Activated naive CD8-positive, alpha-beta T cell treated with anti-CD3 and anti-CD28 coated beads, Interleukin-2, amount 50 U/mL, for 16 hours (primary cell): ENCODE data around the gene ADAM33.

ENCODE experiments used
- DNase-seq: peaks from one replicate; pipeline ENCODE4 v3.0.0-alpha.2; 2020; ENCODE audit warnings: low read depth, low spot score

Gene ADAM33

DNA sequence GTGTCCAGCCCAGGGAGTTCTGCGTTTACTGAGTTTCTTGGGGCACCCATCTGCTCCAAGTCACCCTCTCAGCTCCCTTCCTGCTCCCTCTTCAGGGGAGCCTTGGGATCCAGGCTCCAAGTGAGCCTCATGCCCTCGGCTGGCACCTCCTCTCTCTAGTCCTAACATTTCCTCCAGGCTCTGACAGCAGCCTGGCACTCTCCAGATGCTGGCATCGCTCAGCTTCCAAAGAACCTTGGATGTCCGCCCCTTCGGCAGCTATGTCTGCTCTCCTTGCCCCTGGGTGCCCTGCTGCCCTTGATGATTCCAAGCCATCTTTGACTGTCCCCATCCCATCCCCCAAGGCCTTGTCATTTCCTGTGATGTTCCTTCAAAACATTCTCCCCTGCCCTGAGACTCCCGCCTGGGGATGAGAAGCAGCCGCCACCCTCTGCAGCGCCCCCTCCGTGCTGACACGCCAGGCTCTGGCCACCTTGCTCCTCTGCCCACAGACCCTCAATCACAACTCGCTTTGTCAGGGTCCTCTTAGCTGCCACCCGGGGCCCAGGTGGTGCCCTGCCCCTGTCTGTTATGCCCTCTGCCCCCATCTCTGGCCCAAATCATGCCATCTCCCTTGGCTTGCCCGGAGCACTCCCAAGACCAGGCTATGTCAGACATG lies 12.0 kb downstream of the ADAM33 start:
- no peak for DNase-seq

DNA sequence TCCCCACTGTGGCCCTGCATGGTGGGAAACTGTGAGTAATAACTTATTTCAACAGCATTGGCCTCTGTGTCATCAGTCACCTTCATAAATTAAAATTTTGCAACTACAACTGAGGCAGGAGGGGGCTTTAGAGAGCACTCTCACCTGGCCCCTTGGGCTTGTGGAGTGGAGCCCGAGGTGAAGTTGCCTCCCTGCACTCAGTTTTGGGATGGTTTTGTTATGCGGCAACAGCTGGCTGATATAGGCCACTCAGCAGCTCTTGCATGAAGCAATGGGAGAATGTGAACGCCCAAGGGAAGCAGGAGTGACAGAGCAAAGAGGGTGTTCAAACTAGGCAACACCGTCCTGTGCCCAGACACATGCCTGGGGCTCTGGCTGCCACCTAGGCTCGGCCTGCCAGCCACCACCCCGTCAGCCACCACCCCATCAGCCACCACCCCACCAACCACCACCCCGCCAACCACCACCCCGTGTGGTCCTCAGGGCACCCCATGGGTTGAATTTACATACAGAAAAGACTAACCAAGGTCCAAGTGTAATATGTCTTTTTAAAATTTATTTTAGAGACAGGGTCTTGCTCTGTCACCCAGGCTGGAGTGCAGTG lies 14.3 kb downstream of the ADAM33 start:
- DNase-seq = no peak

DNA sequence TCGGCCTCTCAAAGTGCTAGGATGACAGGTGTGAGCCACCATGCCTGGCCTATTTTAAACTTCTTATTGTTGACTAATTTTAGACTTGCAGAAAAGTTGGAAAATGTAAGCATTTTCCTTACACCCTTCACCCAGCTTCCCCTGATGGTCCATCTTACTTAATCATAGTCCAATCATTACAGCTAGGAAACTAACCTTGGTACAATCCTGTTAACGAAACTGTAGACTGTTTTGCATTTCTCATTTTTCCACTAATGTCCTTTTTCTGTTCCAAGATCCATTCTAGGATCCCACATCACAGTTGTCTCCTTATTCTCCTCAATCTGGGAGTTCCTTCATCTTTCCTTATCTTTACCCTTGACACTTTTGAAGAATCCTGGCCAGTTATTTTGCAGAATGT lies 18.0 kb downstream of the ADAM33 start:
- no peak for DNase-seq

DNA sequence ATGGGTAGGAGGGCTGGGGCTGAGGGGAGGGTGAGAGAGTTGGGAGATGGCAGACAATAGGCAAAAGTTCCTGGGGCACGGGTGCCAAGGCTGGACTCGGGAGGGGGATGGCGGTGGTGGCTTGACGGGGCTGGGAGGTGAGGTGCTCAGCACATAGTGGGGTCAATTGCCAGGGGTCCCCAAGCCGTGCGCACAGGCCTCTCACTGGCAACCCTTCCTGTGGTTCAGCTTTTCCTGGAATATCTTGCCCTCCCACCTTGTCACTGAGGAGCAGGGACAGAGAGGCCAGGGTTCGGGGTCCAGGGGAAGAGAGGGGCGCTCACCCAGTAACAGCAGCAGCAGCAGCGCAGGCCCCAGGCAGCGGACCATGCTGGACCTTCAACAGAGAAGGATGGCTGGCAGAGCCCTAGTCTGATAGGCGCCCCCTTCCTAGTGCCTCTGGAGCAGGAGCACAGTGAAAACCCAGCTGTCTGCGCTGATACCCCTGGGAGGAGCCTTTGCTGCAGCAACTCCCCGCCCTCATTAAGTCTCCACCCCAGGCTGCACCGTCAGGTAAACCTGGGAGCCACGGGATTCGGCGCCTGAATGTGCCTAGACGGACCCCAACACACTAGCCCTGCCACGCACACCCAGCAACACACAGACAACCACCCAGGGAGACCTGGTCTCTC lies 18.6 kb downstream of the ADAM33 start, which contains the start of gene GFRA4:
TSS of gene GFRA4 (minus strand) at position 369 of the 671 bp plus-strand sequence. CDS start at position 369, 0 bp downstream.
- DNase-seq = no peak

DNA sequence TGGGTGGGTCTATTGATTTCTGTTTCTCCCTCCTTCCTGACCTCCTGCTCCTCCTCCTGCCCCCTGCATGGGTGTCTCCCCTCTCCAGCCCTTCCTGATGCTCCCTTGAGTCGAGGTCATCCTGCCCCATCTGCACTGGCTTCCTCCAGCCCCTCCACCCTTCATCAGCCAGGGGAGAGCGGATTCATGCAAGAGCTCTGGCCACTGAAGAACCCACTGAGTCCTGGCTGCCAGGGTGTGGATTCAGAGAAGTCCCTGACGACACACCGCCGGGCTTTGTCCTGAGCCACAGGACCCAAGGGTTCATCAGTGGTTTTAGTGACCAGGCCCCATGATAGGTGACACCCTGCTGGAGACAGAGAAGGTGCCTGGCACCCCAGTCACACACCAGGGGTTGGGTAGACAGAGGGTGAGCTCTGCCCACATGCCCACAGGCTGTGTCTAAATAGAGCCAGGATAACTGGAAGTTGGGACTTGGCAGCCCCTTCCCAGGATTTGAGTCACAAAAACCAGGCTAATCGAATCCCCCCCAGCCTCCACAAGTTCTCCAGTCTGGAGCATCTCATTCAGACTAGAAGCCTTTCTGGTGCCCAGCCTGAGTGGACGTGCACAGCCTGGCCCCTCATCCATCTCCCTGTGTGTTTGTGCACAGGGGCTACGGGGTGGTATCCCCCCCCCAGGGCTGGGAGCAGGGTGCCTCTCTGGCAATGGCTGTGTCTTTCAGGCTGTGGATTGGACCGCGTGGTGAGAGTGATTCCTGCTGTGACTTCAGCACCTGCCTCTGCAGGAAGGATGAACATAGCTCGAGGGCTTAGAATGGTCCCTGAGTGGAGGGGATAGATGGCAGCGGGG lies 19.8 kb downstream of the ADAM33 start:
- DNase-seq = no peak

DNA sequence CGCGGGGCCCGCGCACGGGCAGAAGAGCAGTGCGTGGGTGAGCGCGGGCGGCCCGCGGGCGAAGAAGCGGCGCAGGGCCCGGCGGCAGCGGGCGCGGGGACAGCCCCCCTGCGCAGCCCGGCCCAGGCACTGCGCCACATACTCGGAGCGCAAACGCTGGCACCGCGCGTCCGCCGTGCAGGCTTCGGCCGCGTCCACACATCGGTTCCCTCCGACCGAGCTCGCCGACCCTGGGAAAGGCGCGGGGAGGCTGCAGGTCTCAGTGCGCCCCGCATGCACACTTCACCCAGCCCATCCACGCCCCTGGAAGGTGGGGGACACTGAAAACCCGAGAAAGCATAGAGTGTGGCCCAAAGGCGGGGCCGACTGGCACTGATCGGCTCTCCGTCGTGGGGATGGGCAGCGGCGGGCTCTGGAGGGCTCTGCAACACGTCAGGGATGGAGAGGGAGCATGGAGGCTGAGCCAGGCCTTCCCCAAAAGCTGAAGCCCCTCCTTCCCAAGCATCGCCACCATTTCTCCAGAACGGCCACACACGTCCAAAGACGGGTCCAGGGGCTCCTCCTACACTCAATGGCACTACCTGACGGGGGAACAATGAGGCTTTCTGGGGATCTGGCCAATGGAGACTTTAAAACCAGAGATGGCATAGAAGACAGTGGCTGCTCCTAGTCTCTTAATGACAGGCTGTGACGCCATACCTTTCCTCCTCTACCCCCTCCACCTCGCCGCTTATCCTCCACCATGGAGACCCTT lies 20.6 kb downstream of the ADAM33 start:
- no peak for DNase-seq

DNA sequence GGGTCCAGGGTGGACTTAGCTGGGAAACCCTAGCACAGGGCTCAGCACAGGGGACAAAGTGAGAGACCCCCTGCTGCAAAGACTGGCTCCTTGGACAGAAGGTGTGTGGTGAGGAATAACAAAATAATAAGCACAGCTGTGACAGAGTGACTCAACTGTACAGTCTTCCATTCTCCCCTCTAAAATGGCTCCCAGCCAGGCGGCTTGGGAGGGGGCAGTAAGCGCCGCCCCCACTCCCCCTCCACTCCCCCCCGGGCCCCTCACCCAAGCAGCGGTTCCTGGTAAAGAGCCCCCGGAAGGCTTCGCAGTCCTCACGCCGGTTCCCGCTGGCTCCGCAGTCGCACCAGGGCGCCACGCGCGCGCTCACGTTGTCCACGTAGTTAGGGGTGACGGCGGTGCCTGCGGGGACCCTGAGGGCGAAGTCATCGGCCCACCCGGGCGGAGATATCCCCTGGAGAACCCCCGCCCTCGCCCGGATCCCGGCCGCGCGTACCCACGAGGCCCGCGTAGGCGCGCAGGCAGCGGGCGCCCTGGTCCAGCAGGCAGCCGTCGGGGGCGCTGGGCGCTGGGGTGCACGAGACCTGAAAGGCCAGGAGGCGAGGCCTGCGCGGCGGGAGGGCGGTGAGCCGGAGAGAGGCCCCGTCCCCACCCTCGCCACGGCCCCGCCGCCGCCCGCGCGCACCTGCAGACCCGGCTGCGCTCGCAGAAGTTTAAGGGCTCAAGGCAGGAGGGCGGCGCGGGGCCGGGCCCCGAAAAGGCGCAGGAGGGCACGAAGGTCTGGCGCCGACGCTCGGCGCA lies 21.3 kb downstream of the ADAM33 start:
- no peak for DNase-seq

DNA sequence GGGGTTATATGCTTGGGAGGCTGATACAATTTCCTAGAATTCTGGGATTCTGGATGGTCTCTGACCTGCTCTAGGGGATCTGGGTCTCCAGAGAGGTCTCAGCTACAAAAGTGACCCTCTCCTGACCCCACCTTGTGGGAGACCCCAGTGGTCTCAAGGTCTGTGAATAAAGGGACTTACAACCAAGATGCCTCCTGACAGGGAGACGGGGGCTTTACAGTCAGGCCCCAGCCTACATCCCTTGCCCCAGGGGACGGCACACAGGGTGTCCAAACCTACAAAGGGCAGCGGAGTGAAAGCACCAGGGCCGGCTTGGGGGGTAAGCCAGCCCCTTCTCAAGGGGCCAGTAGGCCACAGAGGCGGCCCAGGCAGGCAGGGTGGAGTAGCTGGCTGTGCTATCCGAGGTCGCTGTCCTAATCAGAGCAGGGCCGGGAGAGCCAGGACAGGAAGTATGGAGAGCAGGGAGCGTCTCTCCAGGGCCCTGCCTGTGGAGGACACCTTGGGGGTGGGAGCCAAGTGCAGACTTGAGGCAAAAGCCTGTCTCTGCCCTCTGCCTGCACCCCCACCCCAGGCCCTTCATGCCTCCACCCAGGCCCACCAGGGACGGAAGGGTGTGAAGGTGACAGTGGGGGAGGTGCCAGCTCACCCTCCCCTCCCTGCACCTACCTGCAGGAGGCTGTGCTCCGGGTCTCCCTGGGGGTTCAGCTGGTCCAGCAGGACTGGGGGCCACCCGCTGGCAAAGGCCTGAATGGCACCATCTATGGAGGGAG lies 22.1 kb downstream of the ADAM33 start:
- DNase-seq = no peak

DNA sequence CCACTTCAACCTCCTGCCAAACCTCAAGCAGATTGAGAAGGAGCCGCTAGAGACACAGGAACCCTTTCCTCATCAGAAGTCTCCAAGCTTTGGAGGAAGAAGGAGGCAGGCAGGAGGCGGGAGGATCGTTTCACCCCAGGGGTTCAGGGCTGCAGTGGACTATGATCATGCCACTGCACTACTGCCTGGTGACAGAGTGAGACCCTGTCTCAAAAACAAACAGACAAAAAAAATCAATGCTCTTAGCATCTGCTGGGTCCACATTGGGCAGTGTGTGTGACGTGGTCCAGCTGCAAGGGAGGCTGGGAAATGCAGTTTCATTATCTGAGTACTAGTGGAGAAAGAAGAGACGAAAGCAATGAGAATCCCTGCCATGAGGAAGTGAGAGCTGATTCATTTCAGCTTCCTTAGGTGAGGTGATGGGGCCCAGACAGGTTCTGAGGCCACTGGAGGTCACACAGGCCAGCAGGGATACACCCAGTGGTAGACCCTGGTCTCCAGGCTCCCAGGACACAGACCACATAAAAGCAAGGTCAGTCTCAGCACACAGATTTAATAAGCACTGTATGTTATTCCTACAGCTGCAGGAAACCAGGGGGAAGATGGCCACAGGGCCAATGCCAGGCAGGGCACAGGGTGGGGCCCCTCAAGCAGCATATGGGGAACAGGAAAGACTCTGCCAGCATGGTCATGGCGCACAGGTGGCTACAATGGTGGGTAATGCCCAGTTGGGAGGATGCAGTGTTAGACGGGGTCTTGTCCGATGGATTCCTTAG lies 22.9 kb downstream of the ADAM33 start:
- no peak for DNase-seq

DNA sequence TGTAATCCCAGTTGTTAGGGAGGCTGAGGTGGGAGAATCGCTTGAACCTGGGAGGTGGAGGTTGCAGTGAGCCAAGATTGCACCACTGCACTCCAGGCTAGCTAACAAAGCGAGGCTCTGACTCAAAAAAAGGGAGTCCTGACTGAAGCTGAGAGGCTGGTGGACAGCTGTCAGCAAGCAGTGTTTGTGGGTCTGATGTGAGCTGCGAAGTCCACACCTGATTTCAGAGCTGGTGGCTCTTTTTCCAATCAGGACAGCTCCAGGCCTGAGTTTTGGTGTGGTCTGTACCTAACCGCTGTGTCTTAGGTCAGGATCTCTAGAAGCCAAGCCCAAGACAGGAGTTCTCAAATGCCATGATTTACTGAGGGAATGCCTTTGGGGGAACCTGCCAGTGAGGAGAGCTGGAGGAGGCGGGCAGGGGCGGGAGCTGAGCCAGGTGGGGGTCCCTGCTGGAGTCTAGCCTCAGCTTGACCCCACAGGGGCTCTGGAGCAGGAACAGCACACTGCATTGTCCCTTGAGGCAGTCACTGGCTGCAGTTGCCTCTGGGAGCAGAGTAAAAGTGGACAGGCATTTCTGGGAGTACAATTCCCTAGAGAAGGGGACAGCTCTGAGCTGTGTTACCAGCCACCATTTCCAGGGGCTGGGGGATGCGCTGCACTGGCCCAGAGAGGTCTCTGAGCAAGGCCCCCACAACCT lies 23.6 kb downstream of the ADAM33 start:
- no peak for DNase-seq

DNA sequence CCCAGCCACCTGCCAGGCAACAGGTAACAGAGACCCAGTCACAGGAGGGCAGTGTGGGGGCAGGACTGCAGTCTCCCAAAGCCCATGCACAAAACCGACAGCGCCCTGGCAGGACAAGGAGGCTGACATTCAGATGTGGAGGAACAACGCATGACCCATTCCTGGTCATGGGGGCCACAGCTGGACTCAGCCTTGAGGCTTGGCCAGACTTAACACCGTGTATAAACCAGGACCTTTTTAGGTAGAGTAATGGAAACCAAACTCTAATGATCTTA lies 26.7 kb downstream of the ADAM33 start:
- DNase-seq = no peak

DNA sequence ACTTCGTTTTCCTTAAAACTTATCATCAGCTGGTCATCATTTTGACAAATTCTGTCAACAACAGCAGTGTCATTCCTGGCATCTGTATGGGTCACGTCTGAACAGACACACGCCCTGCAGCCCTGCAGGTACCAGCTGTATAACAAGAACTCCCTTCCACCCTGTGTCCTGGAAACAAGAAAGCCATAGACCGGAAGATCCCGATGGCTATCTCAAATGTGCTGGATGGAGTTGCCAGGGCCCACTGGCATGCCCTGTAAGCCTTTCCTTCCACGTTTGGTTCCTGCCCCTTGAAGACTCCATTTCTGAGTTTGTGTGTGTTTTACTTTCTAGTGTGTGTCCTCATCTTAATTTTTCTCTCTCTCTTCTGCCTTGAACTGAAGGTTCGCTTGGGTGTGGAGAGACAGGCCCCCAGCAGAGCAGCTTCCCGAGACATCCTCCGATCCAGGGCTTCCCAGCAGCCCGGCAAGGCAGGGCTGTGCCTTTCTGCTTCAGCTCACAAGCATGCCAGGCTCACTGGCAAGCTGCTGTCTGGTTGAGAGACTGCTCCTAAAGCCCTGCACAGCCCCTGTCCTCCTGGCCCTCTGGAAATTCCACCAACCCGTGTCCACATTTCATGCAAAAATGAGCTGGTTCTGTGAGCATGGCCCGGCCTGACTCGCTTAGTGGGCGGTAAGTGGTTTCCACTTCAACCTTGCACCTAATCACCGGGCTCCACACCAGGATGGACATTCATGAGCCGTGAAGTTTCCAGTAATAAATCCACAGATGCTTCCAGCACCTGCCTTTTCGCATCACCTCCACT lies 27.3 kb downstream of the ADAM33 start:
- DNase-seq = no peak

DNA sequence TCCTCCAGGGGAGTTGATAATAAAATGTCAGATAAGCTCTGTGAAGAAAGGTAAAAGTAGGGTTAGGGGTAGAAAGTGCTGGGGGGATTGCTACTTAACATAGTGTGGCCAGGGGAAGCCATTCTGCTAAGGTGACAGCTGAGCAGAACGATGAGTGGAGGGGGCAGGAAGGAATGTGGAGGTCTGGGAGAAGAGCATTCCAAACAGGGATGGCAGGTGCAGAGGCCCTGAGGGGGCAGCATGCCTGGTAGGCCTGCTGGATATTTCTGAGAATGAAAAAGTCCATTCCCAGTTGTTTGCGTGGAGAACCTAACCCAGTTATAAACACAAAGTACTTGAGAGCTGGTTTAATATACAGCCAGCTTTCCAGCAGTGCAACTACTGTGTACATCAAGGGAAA lies 27.9 kb downstream of the ADAM33 start:
- no peak for DNase-seq

DNA sequence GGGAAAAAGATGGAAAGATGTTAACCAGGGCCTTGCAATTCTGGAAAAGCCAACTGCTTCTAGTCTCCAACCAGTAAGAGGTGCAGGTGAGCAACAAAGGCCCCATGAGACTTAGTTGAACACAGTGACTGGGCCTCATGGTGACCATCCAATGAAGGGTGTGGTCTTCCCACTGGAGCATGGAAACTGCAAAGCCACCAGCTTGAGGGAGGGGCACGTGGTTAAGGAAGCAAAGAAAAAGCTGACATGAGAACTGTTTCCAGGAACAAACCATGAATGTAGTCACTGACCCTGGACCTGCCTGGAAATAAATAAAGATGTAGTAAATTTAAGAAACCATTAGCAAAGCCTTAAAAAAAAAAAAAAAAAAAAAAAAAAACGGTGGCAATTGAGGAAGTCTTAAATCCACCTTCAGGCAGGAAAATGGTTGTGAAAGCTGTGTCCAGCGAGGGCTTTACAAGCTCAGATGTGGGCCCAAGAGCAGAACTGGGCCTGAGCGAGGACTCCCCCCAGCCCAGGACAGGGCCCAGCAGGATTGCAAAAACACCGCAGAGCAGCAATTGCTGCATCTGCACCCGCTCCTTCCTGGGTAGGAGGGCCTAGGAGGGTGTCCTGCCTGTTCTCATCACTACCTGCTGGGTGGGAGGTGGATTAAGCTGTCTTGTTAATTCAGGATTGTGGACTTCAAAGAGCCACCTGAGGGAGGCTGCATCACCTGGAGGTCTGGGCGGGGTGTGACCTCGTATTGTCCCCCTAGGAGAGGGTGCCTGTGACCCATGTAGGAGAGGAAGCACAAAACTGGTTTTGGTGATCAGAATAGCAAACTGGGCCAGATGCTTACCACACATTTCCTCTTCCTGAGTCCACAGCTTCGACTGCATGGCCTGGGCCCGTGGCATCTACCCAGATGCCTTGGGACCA lies 28.9 kb downstream of the ADAM33 start:
- no peak for DNase-seq

DNA sequence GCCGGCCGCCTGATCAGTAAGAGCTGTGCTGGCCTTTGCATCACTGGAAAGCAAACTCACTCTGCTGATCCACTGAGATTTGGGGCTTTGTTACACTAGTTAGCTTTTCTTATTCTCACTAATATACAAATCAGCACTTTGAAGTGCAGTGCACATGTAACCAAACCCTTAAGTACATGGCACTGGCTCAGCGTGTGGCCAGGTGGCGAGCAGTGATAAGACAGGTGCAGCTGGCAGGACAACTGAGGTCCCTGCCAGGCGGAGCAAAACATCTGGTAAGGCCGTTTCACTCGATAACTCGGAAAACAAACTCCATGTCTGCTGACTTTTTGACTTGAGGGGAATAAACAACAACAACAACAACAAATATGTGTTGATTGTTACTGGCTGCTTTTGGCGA lies 29.6 kb downstream of the ADAM33 start:
- no peak for DNase-seq

DNA sequence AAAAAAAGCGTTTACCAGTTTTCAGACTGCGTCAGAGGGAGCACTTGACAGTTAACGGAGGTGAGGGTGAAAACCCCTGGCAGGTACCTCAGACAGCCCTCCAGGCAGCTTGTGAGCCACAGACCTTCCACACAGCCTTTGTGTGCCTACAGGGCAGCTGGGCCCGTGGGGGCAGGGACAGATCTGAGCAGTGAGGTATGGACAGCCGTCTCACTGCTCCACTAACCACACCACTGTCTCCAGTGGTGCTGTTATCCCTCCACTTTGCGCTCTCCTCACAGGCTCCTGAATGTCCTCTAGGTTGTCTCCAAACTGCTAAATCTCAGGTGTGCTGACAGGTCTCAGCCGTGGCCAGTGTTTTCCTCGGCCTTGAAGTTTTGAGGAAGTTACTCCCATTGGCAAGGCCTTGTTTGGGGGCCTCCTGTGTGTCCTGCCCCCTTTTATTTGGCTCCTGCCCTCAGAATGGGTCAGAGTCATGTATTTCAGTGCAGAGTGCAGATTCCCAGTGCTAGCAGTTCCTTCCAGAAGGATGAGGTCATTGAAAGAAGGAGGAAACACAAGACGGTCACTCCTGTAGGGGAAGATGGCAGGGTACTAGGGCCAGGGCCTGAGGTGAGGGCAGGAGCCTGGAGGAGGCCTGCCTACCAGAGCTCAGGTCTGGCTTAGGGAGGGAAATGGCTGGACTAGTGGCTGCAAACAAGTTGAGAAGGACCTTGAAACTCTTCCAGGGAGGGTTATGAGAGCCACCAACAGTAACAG lies 30.4 kb downstream of the ADAM33 start:
- no peak for DNase-seq
